Breast epithelium (tissue), 3 donors: ENCODE data around the gene PRKG1.

Source experiments
- CTCF ChIP-seq, 3 donors: fragments of 450-650 bp; IDR thresholded peaks; one replicate each; pipeline ENCODE4 v1.5.1; 2016 to 2017; ENCODE audit warnings: antibody characterized with exemption in 3 of 3, mild to moderate bottlenecking in 3 of 3, moderate library complexity in 3 of 3
- POLR2A ChIP-seq: fragments of 450-650 bp; IDR thresholded peaks from one replicate; pipeline ENCODE4 v1.6.1; 2016; ENCODE audit warnings: antibody characterized with exemption, mild to moderate bottlenecking, moderate library complexity
- POLR2AphosphoS5 ChIP-seq, 3 donors: sonication (generic); formaldehyde crosslinking; IDR thresholded peaks; one replicate each; pipeline ENCODE4 v1.6.1; 2017; ENCODE audit warnings: antibody characterized with exemption in 3 of 3

- TF ChIP-seq CTCF (IDR thresholded peaks at IDR 0.05) (no peak), POLR2AphosphoS5 (IDR thresholded peaks at IDR 0.05) (no peak), POLR2A (no peak)
Observed at GRCh38 chr10:51297438-51297837, 223.2 kb downstream of the PRKG1 start.
